NOMO-1 treated with dmso at 0.1 percent for 144 hours (cell line): ENCODE measurements around the gene RAN.
A peak's percentile ranks its signal among the peaks of the same experiment; 100 is the strongest.
"Not testable (repeated sequence)": the region's sequence is repeated elsewhere in the genome, so short reads cannot be mapped to it uniquely, and the experiment has no call there.

Source experiments
- DNase-seq: peaks from one replicate; lab custom pipeline; 2025; ENCODE audit not compliant: unreplicated experiment; lab: John Stamatoyannopoulos, UW

The RAN gene

DNA sequence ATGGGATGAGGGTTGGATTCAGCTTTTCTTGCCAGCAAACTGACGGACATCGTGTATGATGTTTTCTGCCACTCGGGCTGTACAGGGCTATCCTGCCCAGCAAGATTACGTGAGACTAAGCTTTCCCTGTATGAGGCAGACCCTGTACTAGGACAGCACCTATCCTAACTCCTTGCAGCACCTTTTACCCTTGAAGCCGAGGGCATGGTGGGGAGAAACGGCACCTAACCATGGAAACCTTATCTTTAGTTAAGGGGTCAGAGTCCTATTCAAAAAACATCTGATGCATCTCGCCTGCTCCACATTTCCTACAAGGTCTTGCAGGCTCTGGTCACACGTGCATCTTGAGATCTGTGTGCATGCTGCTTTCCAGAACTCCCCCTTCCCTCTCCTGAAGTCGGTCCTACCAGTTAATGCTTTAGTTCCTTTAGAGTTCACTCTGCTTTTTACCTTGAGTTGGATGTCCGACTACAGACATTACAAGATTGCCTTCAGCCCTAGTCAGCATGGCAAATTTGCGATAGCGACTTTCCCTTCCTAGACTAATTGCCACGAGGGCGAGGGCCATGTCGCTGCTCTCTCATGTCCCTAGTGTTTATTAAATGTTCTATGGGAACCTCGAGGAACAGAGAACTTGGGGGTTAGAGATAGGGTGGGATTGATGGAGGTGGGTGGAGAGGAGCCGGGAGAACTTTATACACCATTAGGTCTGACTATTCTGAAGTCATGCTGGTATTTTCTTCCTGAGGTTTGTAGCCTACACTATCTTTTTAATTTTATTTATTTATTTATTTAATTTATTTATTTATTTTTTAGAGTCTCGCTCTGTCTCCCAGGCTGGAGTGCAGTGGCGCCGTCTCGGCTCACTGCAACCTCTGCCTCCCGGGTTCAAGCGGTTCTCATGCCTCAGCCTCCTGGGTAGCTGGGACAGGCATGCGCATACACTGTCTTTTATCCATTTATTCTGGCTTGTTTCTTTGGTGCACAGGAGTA lies 6.6 kb downstream of the RAN start:
- no peak for DNase-seq

DNA sequence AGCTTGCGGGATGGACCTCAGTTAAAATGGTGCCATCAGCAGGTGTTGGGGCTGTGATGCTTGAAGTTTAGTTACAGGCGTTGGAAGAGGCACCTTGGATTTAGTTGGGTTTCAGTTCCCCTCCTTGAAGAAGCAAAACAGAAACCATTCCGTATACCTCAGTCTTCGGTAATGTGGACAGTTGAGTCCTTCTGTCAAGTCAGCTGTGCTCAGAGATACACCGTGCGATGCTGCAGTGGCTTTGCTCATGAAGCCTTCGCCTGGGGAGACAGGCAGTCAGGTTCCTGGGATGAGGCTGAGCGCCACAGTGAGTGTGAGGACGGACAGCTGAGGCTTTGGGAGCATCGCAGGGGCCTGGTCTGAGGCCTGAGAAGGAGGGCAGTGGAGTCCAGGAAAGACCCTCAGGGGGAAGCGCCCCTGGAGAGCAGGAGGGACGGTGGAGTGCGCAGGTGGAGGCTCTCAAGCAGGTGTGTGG lies 7.4 kb downstream of the RAN start:
- no peak for DNase-seq

DNA sequence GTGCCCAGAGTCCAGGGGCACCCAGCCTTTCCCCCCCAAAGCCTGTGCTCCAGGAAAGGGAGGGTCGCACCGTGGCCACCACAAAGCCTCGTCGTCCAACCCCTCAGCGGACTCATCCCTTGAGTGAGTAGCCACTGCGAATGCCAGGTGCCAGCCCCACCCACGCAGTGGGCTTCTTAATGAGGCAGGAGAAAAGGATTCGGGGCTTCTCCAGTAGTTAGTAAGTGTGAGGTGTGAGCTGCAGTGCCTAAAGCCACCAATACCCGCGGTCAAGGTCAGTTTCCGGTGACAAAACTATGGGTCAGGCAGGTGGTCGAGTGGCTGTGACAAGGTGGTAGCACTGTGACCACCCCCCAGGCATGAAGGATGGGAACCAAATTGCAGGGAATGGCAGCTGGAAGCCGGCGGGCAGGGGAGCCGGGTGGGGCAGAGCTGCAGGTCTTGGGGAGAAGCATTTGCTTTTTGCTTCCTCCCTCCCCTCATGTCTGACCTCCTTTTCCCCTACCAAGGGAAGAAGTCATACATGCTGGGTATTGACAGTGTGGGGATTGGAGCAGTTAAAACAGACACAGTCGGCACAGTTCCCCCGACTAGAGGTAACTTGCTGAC lies 8.0 kb downstream of the RAN start:
- DNase-seq: no peak

DNA sequence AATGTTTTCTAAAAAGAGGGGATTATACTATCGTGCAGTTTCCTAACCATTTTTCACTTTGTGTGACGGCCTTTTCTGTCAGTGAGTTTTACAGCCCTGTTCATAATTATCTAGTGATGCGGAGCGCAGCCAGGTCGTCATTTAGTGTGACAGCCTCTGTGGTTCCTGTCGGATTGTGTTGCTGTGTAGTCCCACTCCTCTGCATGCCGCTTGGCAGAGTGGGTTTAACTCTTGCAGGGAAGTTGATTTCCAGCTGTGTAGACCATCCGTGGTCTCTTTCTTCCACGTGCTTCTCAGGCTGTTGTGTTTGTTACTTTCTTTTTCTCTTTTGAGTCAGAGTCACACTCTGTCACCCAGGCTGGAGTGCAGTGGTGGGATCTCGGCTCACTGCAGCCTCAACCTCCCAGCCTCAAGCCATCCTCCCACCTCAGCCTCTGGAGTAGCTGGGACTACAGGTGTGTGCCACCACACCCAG lies 8.6 kb downstream of the RAN start:
- no peak for DNase-seq

DNA sequence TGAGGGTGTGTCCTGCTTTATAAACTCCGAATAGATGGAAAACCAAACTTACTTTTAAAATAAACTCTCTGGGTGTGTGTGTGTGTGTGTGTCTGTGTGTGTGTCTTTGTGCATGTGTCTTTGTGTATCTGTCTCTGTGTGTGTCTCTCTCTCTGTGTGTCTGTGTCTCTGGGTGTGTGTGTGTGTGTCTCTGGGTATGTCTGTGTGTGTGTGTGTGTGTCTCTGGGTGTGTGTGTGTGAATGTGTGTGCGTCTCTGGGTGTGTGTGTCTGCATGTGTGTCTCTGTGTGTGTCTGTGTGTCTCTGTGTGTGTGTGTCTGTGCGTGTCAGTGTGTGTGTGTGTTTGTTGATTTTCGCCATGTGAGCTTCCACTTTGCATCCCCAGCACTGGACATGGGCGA lies 9.2 kb downstream of the RAN start:
- no peak for DNase-seq

DNA sequence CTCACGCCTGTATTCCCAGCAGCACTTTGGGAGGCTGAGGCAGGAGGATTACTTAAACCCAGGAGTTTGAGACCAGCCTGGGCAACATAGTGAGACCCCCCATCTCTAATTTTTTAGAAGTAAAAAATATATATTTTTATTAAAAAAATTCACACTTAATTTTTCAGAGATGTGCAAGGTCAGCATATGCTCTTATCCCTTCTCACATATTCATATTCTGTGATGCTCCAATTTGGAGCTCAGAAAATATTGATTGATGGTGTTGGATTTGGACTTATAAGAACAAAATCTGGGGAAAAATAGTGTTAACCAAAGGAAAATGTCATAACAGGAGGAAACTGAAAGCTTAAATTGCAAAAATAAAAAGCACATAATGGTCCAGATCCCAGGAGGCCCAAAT lies 9.7 kb downstream of the RAN start:
- no peak for DNase-seq

DNA sequence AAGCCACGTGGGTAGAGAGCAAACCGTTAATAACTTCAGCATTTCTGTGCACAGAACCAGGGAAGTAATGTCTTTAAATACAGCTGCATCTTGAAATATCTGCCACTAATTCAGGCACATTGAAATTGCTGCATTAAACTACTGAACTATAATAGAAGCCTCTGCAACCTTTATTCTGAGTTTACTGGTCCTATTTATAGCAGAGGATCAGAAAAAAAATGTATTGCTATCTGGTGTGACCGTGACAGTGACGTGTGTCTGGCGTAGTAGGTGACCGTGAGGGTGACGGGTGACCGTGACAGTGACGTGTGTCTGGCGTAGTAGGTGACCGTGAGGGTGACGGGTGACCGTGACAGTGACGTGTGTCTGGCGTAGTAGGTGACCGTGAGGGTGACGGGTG lies 15.3 kb downstream of the RAN start:
- not testable (repeated sequence) for DNase-seq

DNA sequence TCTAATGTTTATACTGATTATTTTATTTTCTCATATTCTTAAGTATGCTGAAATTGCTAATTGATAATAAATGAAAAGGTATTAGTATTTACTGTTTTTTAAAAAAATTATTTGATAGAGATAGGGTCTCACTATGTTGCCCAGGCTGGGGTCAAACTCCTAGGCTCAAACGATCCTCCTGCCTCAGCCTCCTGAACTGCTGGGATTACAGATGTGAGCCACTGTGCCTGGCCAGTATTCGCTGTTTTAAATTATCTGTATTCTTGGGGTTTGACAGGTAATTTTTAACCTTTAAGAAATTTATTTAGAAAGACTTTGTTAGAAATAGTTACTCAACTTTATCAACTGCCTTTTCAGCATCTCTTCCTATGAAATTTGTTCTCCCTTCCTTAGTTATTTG lies 32.2 kb downstream of the RAN start:
- no peak for DNase-seq

DNA sequence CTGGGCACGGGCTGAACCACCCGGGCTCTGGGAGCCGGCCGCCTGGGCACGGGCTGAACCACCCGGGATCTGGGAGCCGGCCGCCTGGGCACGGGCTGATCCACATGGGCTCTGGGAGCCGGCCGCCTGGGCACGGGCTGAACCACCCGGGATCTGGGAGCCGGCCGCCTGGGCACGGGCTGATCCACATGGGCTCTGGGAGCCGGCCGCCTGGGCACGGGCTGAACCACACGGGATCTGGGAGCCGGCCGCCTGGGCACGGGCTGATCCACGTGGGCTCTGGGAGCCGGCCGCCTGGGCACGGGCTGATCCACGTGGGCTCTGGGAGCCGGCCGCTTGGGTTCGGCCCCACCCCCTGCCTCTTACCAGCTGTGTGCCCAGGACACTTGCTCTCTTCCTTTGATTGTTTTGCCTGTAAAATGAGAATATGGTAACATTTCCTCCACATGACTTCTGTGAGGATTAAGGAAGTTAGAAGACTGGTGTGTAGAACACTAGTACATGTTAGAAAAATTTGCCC lies 33.1 kb downstream of the RAN start:
- DNase-seq: not testable (repeated sequence)

DNA sequence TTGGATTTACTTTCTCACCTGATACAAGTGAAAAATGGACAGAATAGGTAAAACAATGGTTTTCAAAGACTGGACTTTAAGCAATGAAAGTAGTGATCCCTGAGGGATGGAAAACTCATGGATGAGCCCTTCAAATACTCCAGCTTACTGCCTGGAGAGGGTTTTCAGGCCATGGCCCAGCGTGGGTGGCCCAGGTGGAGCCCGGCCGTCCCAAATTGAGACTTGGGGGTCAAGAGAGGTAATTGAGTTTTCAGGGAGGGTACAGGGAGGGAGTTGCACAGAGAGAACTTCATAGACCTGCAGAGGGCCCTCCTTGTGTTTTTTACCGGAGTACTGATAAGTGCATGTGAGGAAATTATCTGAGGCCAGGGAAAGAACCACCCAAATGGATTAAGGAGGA lies 37.2 kb downstream of the RAN start:
- no peak for DNase-seq

DNA sequence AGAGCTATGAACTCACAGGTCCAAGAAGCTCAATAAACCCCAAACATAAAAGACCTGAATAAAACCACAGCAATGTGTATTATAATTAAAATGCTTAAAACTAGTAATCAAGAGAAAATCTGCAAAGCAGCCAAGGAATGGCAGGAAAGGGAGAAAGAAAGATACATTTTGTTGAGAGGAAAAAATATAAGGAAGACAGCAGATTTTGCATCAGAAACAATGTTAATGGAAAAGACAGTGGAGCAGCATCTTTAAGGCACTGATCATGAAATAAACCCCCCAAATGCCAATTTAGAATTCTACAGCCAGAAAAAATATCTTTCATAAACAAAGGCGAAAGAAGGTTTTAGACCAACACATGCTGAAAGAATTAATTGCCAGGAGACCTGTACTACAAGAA lies 39.3 kb downstream of the RAN start:
- DNase-seq: no peak

DNA sequence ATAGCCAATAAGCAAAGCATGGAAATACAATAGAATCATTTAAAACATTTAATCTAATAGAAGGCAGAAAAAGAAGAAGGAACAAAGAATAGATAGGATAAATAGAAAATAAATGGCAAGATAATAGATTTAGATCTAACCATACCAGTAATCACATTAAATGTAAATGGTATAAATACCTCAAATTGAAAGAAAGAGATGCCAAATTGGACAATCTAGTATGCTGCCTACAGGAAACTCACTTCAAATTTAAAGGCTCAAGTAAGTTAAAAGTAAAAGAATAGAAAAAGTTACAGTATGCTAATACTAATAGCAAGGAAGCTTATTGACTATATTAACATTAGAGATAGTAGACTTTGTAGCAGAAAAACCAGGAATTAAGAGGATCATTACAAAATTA lies 40.1 kb downstream of the RAN start:
- DNase-seq: no peak

DNA sequence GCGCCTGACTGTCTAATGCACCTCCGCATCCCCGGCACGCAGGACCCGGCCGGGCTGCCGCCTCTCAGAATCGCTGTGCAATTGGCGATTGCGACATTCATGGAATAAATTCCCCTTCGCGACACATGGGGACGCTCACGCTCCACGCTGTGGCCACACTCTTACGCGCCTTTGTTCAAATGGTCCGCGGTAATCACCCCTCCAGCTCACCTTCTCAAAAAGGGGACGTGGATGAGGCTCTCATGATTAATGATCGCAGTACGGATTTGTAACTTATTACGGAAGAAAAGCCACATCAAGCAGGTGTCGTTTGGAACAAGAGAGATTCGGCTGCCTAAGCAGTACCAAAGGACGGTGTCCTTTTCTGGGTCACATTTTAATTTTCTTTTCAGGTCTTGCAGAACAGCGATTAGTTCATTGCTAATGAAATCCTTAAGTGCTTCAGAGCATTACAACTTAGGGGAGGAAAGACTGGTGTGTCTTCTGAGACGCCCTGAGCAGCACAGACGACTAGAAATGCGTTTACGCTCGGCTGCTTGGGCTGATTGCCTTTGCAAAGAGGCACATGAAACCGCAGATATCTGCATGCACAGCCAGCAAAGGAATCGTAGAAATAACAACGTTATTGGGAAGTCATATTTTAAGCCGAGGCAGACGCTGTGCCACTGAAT lies 44.5 kb downstream of the RAN start:
- peak; percentile 69 for DNase-seq

DNA sequence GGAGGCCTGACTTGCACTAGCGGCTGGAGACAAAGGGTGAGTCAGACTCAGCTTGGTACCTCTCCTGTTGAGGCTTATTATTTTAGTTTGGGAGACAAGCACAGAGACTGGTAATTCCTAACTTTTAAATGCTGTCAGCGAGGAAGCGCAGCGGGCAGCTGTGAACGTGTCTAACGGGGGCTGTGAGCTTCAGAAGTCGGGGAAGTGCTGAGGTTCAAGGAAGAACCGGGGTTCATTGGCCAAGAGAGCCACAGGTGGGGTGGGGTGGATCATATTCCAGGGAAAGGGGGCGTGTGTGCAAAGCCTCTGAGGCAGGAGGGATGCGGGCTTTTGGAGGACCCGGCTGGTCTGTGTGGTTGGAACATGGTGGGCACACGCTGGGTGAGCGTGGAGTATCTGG lies 45.7 kb downstream of the RAN start:
- DNase-seq: no peak

DNA sequence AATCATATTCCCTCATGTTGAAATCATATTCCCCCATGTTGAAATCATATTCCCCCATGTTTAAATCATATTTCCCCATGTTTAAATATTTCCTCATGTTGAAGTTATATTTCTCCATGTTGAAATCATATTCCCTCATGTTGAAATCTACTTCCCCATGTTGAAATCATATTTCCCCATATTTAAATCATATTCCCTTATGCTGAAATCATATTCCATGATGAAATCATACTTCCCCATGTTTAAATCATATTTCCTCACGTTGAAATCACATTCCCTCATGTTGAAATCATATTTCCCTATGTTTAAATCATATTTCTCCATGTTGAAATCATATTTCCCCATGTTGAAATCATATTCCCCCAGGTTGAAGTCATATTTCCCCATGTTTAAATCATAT lies 47.2 kb downstream of the RAN start:
- no peak for DNase-seq

DNA sequence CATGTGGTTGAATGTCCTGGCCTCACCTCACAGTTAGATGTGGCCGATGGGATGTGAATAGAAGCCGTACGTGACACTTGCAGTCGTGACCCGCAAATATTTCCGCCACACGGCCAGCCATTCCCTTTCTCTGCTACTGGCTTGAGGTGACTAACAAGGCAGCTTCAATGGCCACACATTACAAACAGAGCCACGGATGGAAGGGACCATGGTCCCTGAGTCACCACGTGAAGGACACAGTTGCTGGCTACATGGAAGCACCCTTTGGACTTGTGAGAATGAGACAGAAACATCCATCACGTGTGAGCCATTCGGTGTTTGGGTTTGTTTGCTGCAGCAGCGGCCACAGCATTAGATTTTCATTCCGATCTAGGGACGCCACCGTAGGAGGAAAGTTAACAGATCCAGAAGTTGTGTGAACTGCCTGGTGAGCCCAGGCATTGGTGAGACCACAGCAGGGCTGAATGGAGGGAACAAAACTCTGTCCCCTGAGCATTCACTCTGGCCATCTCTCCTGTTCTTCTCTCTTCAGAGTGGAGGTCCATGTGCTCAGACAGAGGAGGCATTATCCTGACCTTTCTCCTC lies 48.3 kb downstream of the RAN start:
- no peak for DNase-seq

DNA sequence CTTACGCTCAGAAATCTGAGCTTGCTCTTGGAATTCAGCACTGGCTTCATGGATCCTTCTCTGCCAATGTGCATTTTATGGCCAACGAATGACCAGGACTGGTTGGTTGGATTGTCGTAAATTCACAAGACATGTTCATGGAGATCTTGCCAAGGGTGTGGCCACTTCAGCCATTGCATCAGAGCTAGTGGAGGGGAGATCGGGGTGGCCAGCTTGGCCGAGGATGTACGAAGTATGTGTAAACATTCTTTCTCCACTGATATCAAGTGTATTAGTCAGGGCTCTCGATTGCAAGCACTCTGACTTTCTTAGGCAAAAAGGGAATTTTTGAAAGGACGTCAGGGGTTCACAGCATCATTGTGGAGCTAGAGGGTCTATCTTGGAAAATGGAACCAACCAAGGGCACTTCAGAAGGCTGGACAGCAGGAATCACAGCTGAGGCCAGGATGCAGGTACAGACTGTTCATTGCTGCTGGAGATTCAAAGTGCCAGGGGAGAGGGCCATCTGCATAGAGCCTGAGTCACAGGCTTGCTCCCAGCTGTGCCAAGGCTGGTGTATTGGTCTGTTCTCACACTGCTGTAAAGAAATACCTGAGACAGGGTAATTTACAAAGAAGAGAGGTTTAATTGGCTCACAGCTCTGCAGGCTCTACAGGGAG lies 49.0 kb downstream of the RAN start:
- no peak for DNase-seq

DNA sequence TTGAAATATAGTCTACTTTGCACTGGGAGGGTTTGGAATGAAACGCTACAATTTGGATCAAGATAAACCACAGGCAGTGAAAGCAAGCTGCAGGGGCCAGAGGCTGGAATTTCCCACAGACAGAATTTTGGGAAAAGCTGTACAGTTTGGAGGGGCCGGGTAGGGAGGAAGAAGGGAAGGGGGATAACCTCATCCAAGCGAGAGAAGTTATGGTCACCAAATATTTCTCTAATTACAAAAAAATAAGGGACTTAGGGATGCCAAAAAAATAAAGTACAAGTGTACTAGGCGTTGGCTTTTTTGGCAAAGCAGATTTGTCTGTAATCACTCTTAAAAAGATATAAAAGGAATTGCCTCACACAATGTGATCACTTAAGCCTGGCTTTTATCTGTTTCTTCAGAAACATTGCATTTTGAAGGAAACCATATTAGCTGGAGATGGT lies 50.7 kb downstream of the RAN start:
- DNase-seq: no peak

DNA sequence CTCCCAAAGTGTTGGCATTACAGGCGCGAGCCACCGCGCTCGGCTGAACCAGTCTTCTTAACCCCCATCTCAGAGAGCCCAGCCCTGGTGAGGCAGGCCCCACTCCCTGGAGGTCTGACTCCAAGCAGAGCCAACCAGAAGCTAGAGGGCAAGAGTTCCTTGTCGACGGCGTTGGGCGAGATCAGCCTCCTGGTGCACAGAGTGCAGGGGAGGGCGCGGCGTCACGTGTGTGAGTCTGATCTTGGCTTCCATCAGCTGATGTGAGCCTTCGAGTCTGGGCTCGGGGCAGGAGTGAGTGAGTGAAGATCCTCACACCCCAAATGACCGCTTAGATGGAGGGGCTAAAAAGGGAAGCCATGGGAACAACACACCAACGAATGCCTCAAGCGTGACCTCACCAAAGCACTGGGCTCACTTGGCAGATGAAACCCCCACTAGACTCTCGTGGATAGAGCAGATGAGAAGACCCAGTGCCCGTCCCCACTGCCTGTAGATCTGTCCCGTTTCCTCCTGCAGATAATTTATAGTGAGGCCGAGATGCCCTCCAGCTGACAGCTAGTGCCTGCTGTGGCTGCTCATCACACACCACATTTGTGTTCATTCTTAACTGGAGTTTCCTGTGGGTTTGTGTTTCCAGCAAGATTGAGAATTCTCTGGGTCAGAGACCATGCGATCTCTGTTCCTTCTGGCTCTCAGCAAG lies 53.2 kb downstream of the RAN start:
- no peak for DNase-seq

DNA sequence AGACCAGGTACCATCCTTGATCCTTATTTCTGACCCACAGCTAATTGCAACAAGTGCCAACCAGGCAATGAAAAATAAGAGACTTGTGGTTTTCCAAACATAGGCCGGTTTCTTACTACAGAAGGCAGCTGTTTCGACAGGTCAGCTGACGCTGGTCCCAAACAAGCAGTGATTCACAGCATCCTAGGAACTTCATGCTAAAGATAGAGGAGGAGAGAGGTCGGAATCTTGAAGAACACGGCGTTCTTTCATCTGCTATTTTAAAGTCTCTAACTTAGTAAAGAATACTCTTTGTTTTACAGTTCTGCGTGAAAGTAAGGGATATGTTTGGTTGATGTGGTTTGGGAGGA lies 53.8 kb downstream of the RAN start:
- no peak for DNase-seq
